GM06990 (cell line): ENCODE data around the gene KCND3.

Experiments
- DNase-seq: peaks from one replicate; pipeline ENCODE4 v3.0.0-alpha.2; 2011; ENCODE audit not compliant: insufficient read length; ENCODE audit errors: extremely low read depth
- H3K27me3 ChIP-seq: replicated peaks from 2 replicates; pipeline ENCODE4 v1.6.0; 2011; ENCODE audit warnings: low read length; ENCODE audit not compliant: control insufficient read depth, insufficient read depth
- H3K36me3 ChIP-seq: 2 replicates; pipeline ENCODE4 v1.5.1; 2011; ENCODE audit warnings: low read length; ENCODE audit not compliant: control insufficient read depth, insufficient read depth
- H3K4me3 ChIP-seq: replicated peaks from 2 replicates; pipeline ENCODE4 v1.5.1; 2011; ENCODE audit warnings: low read depth, mild to moderate bottlenecking, control low read depth, low read length
- TF ChIP-seq, protein P1 (sequence below): IDR thresholded peaks from 2 replicates; pipeline ENCODE4 v1.5.1; 2011; ENCODE audit warnings: low read length, control low read depth, mild to moderate bottlenecking, inconsistent platforms; ENCODE audit not compliant: insufficient read depth, poor library complexity, severe bottlenecking

KCND3 gene

DNA sequence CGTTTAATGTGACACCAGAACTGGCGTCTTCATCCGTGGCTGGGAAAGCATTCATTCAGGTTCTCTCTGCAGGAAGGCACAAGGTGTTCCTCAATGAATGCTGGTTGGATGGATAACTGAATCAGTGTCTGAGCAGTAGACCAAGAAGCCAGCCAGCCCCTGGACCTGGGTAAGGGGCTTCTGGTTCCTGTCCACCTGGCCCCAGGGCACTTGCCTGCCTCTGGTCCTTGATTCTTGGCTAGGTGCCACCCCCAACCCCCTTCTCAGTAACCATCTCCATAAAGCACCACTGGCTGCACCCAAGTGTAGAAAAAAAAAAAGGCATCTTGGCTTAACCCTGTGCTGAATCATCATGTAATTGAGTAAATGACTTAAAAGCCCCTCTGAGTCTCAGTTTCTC, 59.1 kb downstream of the KCND3 start:
- no peak for DNase-seq
- no peak overlapping the region for H3K4me3 ChIP-seq
- H3K36me3 ChIP-seq, result no peaks in the 10 kb centered on the region
- H3K27me3 ChIP-seq, result no peaks in the 10 kb centered on the region
- TF ChIP-seq, protein P1, sequence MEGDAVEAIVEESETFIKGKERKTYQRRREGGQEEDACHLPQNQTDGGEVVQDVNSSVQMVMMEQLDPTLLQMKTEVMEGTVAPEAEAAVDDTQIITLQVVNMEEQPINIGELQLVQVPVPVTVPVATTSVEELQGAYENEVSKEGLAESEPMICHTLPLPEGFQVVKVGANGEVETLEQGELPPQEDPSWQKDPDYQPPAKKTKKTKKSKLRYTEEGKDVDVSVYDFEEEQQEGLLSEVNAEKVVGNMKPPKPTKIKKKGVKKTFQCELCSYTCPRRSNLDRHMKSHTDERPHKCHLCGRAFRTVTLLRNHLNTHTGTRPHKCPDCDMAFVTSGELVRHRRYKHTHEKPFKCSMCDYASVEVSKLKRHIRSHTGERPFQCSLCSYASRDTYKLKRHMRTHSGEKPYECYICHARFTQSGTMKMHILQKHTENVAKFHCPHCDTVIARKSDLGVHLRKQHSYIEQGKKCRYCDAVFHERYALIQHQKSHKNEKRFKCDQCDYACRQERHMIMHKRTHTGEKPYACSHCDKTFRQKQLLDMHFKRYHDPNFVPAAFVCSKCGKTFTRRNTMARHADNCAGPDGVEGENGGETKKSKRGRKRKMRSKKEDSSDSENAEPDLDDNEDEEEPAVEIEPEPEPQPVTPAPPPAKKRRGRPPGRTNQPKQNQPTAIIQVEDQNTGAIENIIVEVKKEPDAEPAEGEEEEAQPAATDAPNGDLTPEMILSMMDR, result no peak

DNA sequence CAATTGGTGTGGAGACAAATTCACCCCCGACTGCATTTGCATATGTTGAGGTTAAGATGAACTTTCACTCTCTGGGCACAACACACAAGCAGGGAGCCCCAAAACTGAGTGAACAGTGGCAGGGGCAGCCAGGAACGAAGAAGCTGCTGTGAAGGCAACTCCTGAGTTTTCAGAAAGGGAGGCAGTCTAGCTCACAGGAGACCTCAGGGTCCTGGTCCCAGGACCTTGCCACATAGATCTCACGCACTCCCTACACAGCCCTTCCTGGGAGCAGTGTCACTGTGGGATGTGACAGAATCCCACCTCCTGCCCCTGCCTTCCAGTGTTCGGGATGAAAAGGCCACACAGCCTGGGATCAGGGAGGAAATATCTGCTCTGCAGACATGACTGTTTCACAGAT, 60.9 kb downstream of the KCND3 start:
- Histone ChIP-seq H3K4me3 (no peak overlapping the region), H3K27me3 (no peaks in the 10 kb centered on the region), H3K36me3 (no peaks in the 10 kb centered on the region)
- no peak for DNase-seq
- TF ChIP-seq, protein P1, result no peak

DNA sequence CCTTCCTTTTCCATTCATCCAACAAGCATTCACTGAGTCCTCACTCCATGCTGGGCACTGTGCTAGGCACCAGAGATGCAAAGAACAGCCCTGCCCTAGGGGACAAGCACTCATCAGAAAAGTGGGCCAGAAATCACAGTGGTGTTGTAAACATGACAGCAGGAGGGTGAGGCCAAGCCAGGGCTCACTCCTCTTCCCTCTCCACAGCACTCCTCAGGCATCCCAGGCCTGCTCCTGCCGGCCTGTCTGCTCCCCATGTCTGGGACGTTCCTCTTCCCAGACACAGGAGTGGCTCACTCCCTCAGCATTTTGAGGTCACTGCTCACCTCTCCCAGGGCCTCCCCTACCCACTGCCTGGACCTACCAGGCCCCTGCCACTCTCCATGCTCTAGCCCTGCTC, 61.8 kb downstream of the KCND3 start:
- Histone ChIP-seq H3K36me3 (no peaks in the 10 kb centered on the region), H3K4me3 (no peak overlapping the region), H3K27me3 (no peaks in the 10 kb centered on the region; the same call in 1 of the 2 replicates)
- TF ChIP-seq, protein P1, result no peak
- no peak for DNase-seq

DNA sequence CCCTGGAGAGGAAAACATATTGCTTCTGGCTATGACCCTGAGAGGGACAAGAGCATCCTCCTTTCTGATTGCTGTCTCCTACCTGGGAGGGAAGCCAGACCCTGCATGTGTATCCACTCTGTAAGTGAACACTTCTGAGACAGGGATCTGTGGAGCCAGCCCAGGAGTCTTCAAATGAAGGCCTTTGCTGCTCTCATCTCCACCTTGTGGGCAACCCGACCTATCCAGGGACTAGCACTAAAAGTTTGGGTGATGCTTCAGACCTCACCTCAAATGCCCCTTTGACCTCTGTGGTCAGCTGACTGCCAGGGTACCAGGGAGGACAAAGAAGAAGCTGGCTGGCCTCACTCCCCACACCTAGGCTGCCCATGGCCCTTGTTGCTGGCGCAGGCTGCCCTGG, 64.7 kb downstream of the KCND3 start:
- TF ChIP-seq, protein P1, result no peak
- Histone ChIP-seq H3K27me3 (no peaks in the 10 kb centered on the region; the same call in none of the 2 replicates), H3K4me3 (no peak overlapping the region), H3K36me3 (no peaks in the 10 kb centered on the region)
- DNase-seq, result no peak

DNA sequence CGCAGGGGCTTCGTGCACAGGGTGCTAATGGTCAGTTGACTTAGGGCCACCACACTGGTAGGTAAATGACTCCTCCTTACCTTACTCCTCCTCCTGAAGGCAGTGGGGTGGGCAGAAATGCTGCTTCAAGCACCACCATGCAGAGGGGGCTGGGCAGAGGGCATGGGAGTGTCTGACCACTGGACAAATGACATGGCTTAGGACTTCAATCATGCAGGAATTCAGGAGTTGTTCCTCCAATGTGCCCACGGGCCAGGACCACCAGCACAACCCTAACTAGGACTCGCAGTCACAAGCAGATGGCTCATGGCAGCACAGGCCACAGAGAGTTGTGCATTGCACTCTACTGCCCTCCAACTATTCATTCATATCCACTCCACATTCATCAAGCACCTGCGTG, 65.7 kb downstream of the KCND3 start:
- no peak for DNase-seq
- no peaks in the 10 kb centered on the region for H3K36me3 ChIP-seq
- TF ChIP-seq, protein P1, result no peak
- H3K27me3 ChIP-seq, result peaks cover 1% of the 10 kb centered on the region
- no peak overlapping the region for H3K4me3 ChIP-seq

DNA sequence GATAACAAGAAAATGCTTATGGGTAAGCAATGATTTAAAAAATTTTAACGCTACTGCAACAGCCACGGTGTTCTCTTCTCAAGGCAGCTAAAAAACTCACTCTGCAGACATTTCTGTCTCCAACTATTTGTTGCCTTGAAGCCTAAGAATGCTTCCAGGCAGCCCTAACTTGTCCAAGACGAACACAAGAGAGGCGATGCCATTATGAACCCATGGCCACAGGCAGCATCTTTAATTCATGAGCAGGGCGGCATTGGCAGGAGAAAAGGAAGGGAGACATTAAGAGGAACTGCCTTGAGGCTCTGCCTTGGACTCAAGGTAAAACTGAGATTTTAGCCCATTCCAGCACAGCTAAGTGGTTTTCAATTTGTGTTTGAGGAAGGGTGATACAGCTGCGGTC, 67.5 kb downstream of the KCND3 start:
- DNase-seq, result no peak
- TF ChIP-seq, protein P1, result no peak
- peaks cover 1% of the 10 kb centered on the region for H3K27me3 ChIP-seq
- H3K4me3 ChIP-seq, result no peak overlapping the region
- no peaks in the 10 kb centered on the region for H3K36me3 ChIP-seq
